B cell (primary cell): ENCODE measurements around the gene DDOST. TPM values are rescaled to one million over a fixed set of nuclear protein-coding genes. Genes with fewer than 3 reads are reported as not detected.

Experiments used
- ATAC-seq: fragments of 200-7000 bp; cut with Tn5 transposase; one replicate; pipeline ENCODE4 v1.10.0; 2021; ENCODE audit warnings: low read depth, mild to moderate bottlenecking, moderate number of reproducible peaks, moderate library complexity
- CTCF ChIA-PET: fragments of 350-600 bp; sonication (Branson Sonifier 250); formaldehyde crosslinking; loops from one replicate; lab custom pipeline; 2021; ENCODE audit warnings: antibody characterized with exemption, inconsistent platforms; lab: Charles Lee
- POLR2A ChIA-PET: fragments of 350-600 bp; sonication (Branson Sonifier 250); formaldehyde crosslinking; loops from one replicate; lab custom pipeline; 2021; ENCODE audit warnings: antibody characterized with exemption; lab: Charles Lee
- DNase-seq: peaks from one replicate; pipeline ENCODE4 v3.0.0; 2013
- H2AFZ ChIP-seq: 2 replicates; pipeline ENCODE4 v1.6.1; 2012; ENCODE audit warnings: mild to moderate bottlenecking, low read depth, low read length; ENCODE audit not compliant: insufficient read depth, poor library complexity, severe bottlenecking
- H3K27ac ChIP-seq, 2 donors: 1 replicate in 1 of 2; 2 replicates in 1 of 2; pipeline ENCODE4 v1.5.1; 2012 to 2013; ENCODE audit warnings: low read length in 2 of 2, mild to moderate bottlenecking in 2 of 2, moderate library complexity in 1 of 2
- H3K27me3 ChIP-seq, 4 experiments: fragments of 200-600 bp in 1 of 4; sonication (generic) in 1 of 4; replicated peaks in 1 of 4; 1 replicate in 2 of 4; 2 replicates in 2 of 4; pipeline versions ENCODE4 v1.6.1 to v1.7.0; 2013 to 2016; ENCODE audit warnings: low read length in 3 of 4, mild to moderate bottlenecking in 2 of 4, mixed read lengths in 1 of 4, moderate library complexity in 1 of 4; ENCODE audit not compliant: insufficient read depth in 4 of 4, control insufficient read depth in 3 of 4; ENCODE audit errors: control extremely low read depth in 1 of 4
- H3K36me3 ChIP-seq, 2 experiments: replicated peaks in 1 of 2; 1 replicate in 1 of 2; 2 replicates in 1 of 2; pipeline versions ENCODE4 v1.6.1 to v1.7.1; 2013; ENCODE audit warnings: low read length in 1 of 2; ENCODE audit not compliant: insufficient read depth in 2 of 2, control insufficient read depth in 1 of 2; ENCODE audit errors: control extremely low read depth in 1 of 2, extremely low read depth in 1 of 2
- H3K4me1 ChIP-seq, 2 donors: fragments of 200-600 bp in 1 of 2; sonication (generic) in 1 of 2; 1 replicate in 1 of 2; 2 replicates in 1 of 2; pipeline versions ENCODE4 v1.5.1 to v1.6.1; 2013 to 2017; ENCODE audit warnings: low read length in 2 of 2; ENCODE audit not compliant: control insufficient read depth in 2 of 2, insufficient read depth in 2 of 2
- H3K4me2 ChIP-seq: replicated peaks from 2 replicates; pipeline ENCODE3; 2012; ENCODE audit warnings: mild to moderate bottlenecking, low read depth, low read length; ENCODE audit not compliant: poor library complexity, severe bottlenecking
- H3K4me3 ChIP-seq, 5 experiments: fragments of 200-600 bp in 1 of 5; sonication (generic) in 1 of 5; 1 replicate in 3 of 5; 2 replicates in 2 of 5; pipeline versions ENCODE4 v1.5.1 to v1.7.0; 2011 to 2016; ENCODE audit warnings: low read length in 4 of 5, mild to moderate bottlenecking in 4 of 5, low read depth in 2 of 5, control low read depth in 1 of 5, moderate library complexity in 1 of 5; ENCODE audit not compliant: insufficient read depth in 1 of 5; ENCODE audit errors: control extremely low read depth in 1 of 5, extremely low read depth in 1 of 5
- H3K79me2 ChIP-seq: fragments of 200-600 bp; sonication (generic); one replicate; pipeline ENCODE4 v1.6.0; 2016; ENCODE audit warnings: low read length; ENCODE audit not compliant: control insufficient read depth, insufficient read depth
- H3K9ac ChIP-seq: fragments of 200-600 bp; sonication (generic); 2 replicates; pipeline ENCODE4 v1.6.1; 2017; ENCODE audit warnings: mild to moderate bottlenecking, low read length, moderate library complexity
- H3K9me3 ChIP-seq, 3 donors: one replicate each; pipeline versions ENCODE4 v1.6.1 to v1.7.1; 2013; ENCODE audit warnings: low read length in 2 of 3; ENCODE audit not compliant: control insufficient read depth in 2 of 3, insufficient read depth in 1 of 3; ENCODE audit errors: control extremely low read depth in 1 of 3
- H4K20me1 ChIP-seq: 2 replicates; pipeline ENCODE4 v1.6.0; 2012; ENCODE audit warnings: mild to moderate bottlenecking, low read length; ENCODE audit not compliant: insufficient read depth, control insufficient read depth, poor library complexity, severe bottlenecking
- H3K27ac Mint-ChIP-seq: one replicate; pipeline ENCODE4 v1.8.0; 2021; ENCODE audit warnings: mixed read lengths
- H3K27me3 Mint-ChIP-seq: one replicate; pipeline ENCODE4 v1.8.0; 2021; ENCODE audit warnings: mixed read lengths
- H3K4me1 Mint-ChIP-seq: one replicate; pipeline ENCODE4 v1.8.0; 2021; ENCODE audit warnings: mixed read lengths
- H3K4me3 Mint-ChIP-seq: one replicate; pipeline ENCODE4 v1.8.0; 2021; ENCODE audit warnings: mixed read lengths
- H3K9me3 Mint-ChIP-seq: one replicate; pipeline ENCODE4 v1.8.0; 2022; ENCODE audit warnings: mixed read lengths; ENCODE audit not compliant: insufficient read depth
- EZH2 ChIP-seq: IDR thresholded peaks from 2 replicates; pipeline ENCODE4 v1.6.1; 2012; ENCODE audit warnings: borderline replicate concordance, low read depth, mild to moderate bottlenecking, moderate library complexity, low read length; ENCODE audit not compliant: insufficient read depth, poor library complexity, severe bottlenecking
- WGBS: methylation state at CpG from one replicate; pipeline ENCODE4 v1.1.5; 2013; ENCODE audit warnings: missing lambda C conversion rate; ENCODE audit not compliant: insufficient coverage; 5-methylcytosine and 5-hydroxymethylcytosine counted together
- intact Hi-C: fragments of 100-400 bp; cut with micrococcal nuclease; formaldehyde crosslinking; loops from one replicate; pipeline ENCODE4 v1.10.0; 2022
- polyA plus RNA-seq: library from polyadenylated mRNA; depleted of rRNA; stranded (reverse); fragments of >200 nt; gene quantifications from 2 replicates; pipeline ENCODE4 v1.2.3, GENCODE V29; 2012
- total RNA-seq, 2 donors: library from RNA; stranded (reverse); fragments of 120-200 nt in 1 of 2; gene quantifications; 1 replicate in 1 of 2; 2 replicates in 1 of 2; pipeline versions ENCODE4 v1.2.3 to v1.2.4, GENCODE V29; 2013 to 2022
- TF ChIP-seq, protein P1 (sequence below): fragments of 200-600 bp; IDR thresholded peaks from one replicate; pipeline ENCODE4 v1.8.0; 2022; ENCODE audit warnings: antibody characterized with exemption, mild to moderate bottlenecking

Gene DDOST
- total and polyA plus RNA-seq, 2 donors (not counting 1 experiment from before 2014, with no cell fraction given): 73.5 to 99.2 TPM

- peaks cover 0 to 5% of the 10 kb centered on the region in 2 donors for H3K4me1 ChIP-seq
- no peak overlapping the region for H3K4me3 Mint-ChIP-seq
- no peak overlapping the region for H3K4me2 ChIP-seq
- intact Hi-C loops: no loop called here
- DNase-seq: no peak
- H3K27me3 ChIP-seq: peaks cover 0 to 3% (median 0%) of the 10 kb centered on the region in 4 experiments
- H4K20me1 ChIP-seq: no peaks in the 10 kb centered on the region
- H3K27me3 Mint-ChIP-seq: no peaks in the 10 kb centered on the region
- H3K79me2 ChIP-seq: no peaks in the 10 kb centered on the region
- 80% methylated on average over 1 of the region's 1 CpG for WGBS
- no peak overlapping the region for H2AFZ ChIP-seq
- H3K4me3 ChIP-seq: no peak overlapping the region
- TF ChIP-seq EZH2: no peak
- TF ChIP-seq, protein P1, sequence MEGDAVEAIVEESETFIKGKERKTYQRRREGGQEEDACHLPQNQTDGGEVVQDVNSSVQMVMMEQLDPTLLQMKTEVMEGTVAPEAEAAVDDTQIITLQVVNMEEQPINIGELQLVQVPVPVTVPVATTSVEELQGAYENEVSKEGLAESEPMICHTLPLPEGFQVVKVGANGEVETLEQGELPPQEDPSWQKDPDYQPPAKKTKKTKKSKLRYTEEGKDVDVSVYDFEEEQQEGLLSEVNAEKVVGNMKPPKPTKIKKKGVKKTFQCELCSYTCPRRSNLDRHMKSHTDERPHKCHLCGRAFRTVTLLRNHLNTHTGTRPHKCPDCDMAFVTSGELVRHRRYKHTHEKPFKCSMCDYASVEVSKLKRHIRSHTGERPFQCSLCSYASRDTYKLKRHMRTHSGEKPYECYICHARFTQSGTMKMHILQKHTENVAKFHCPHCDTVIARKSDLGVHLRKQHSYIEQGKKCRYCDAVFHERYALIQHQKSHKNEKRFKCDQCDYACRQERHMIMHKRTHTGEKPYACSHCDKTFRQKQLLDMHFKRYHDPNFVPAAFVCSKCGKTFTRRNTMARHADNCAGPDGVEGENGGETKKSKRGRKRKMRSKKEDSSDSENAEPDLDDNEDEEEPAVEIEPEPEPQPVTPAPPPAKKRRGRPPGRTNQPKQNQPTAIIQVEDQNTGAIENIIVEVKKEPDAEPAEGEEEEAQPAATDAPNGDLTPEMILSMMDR: no peak
- no peaks in the 10 kb centered on the region for H3K9me3 Mint-ChIP-seq
- H3K27ac Mint-ChIP-seq: no peak overlapping the region
- H3K9ac ChIP-seq: no peak overlapping the region
- ATAC-seq: no peak
- POLR2A ChIA-PET: no interaction called here
- no peak overlapping the region for H3K27ac ChIP-seq
- no peaks in the 10 kb centered on the region for H3K36me3 ChIP-seq
- CTCF ChIA-PET: interaction anchor here (0.5 to 2.5 kb wide), 2 partner anchors 452 to 503 kb away, joined by 4 to 13 read pairs; no protein-coding TSS in a partner anchor
- peaks cover 4% of the 10 kb centered on the region for H3K4me1 Mint-ChIP-seq
- H3K9me3 ChIP-seq: no peaks in the 10 kb centered on the region
Observed at GRCh38 chr1:20691872-20692271, 30.7 kb upstream of the DDOST start.

DNA sequence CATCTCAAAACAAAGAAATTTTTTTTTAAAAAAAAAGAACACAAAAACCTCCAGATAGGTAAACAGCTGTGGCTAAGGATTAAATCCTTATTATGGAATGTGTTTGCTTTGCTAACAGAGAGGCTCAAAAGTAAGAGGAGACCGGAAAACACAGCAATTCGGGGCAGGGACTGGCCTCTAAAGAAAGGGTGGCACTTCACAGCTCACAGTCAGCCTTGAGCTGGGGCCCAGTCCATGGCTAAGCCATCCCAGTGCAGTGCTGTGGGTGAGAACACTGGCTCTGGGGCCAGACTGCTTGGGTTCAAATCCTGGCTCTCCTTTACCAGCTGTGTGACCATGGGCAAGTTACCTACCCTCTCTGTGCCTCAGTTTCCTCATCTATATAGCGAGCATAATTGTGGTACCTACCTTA lies 28.5 kb upstream of the DDOST start:
- ATAC-seq (no peak), DNase-seq (no peak)
- H3K27ac ChIP-seq: no peak overlapping the region
- Mint-ChIP-seq H3K9me3 (no peaks in the 10 kb centered on the region), H3K27me3 (peaks cover 9% of the 10 kb centered on the region), H3K27ac (no peak overlapping the region), H3K4me1 (no peaks in the 10 kb centered on the region), H3K4me3 (no peak overlapping the region)
- TF ChIP-seq, protein P1: no peak
- no peak for TF ChIP-seq EZH2
- H2AFZ ChIP-seq: no peak overlapping the region
- no peaks in the 10 kb centered on the region for H3K79me2 ChIP-seq
- no peaks in the 10 kb centered on the region for H3K36me3 ChIP-seq
- 97% methylated on average over 3 of the region's 3 CpGs for WGBS
- H3K4me2 ChIP-seq: no peak overlapping the region
- ChIA-PET CTCF (no interaction called here), POLR2A (no interaction called here)
- H3K9ac ChIP-seq: no peak overlapping the region
- no peak overlapping the region for H3K4me3 ChIP-seq
- H4K20me1 ChIP-seq: no peaks in the 10 kb centered on the region
- peaks cover 0 to 8% (median 0%) of the 10 kb centered on the region in 4 experiments for H3K27me3 ChIP-seq
- intact Hi-C loops: no loop called here
- H3K9me3 ChIP-seq: no peaks in the 10 kb centered on the region
- H3K4me1 ChIP-seq: no peaks in the 10 kb centered on the region
